HUES48 (cell line): ENCODE data around the gene MTUS2.

Source experiments
- H3K27ac ChIP-seq: one replicate; pipeline ENCODE4 v1.7.0; 2013; ENCODE audit warnings: low read depth, low read length, inconsistent platforms
- H3K27me3 ChIP-seq: 2 replicates; pipeline ENCODE4 v1.6.1; 2013; ENCODE audit warnings: mild to moderate bottlenecking, low read length; ENCODE audit not compliant: control insufficient read depth, insufficient read depth
- H3K36me3 ChIP-seq: 2 replicates; pipeline ENCODE4 v1.6.1; 2013; ENCODE audit warnings: low read length; ENCODE audit not compliant: control insufficient read depth, insufficient read depth
- H3K4me1 ChIP-seq: 2 replicates; pipeline ENCODE4 v1.6.1; 2013; ENCODE audit warnings: mild to moderate bottlenecking, low read length; ENCODE audit not compliant: control insufficient read depth, insufficient read depth
- H3K4me3 ChIP-seq: 2 replicates; pipeline ENCODE4 v1.5.1; 2013; ENCODE audit warnings: mild to moderate bottlenecking, low read depth, low read length
- H3K9ac ChIP-seq: 2 replicates; pipeline ENCODE4 v1.6.1; 2013; ENCODE audit warnings: mild to moderate bottlenecking, low read depth, low read length, moderate library complexity
- H3K9me3 ChIP-seq: 2 replicates; pipeline ENCODE4 v1.6.1; 2013; ENCODE audit warnings: low read length; ENCODE audit not compliant: control insufficient read depth, insufficient read depth

MTUS2 gene

DNA sequence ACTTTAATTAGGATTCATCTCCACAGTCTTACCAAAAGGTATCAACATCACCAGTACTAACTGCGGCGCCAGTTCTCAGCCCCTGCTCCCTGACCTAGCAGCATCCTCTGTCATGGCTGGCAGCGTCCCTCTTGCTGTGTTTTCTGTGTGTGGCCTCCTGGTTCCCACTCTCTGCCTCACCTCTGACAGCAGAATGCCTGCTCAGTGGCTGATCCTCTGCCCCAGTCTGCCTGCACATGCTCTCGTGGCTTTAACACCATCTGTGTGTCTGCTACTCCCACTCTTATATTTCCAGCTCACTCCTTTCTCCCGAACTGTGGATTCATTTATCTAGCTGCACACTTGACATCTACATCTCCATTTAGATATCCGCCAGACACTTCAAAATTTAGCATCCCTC lies 341.5 kb downstream of the MTUS2 start:
- Histone ChIP-seq H3K9ac (no peak overlapping the region), H3K36me3 (no peaks in the 10 kb centered on the region), H3K4me3 (no peak overlapping the region), H3K27me3 (no peaks in the 10 kb centered on the region), H3K27ac (no peak overlapping the region), H3K9me3 (no peaks in the 10 kb centered on the region), H3K4me1 (no peaks in the 10 kb centered on the region)

DNA sequence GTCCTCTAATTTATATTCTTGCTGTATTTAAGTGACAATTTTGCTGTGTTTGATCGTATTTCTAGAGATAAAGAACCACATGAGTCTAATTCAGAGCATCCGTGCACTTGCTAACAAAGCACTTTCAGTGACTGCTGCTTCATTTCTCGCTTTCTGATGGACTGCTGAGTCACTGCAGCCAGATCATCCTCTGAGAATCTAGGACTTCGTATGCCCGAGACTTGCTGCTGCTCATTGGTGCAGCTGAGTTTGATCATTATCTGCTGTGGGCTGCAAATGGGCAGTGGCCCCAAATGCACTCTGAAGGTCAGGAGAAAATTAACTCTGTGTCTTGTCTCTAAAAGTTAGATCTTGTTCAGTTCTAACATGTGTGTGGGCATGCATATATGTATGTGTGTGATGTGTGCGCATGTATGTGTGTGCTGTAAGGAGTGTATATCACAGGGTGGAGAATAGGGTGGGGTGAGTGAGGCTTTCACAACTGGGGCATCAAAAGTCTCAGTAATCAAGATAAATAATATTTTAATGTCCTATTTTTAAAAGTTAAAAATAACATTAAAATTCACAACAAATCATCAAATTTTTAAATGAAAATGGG lies 342.6 kb downstream of the MTUS2 start:
- Histone ChIP-seq H3K27ac (no peak overlapping the region), H3K36me3 (no peaks in the 10 kb centered on the region), H3K4me3 (no peak overlapping the region), H3K9ac (no peak overlapping the region), H3K9me3 (no peaks in the 10 kb centered on the region), H3K27me3 (no peaks in the 10 kb centered on the region), H3K4me1 (no peaks in the 10 kb centered on the region)

DNA sequence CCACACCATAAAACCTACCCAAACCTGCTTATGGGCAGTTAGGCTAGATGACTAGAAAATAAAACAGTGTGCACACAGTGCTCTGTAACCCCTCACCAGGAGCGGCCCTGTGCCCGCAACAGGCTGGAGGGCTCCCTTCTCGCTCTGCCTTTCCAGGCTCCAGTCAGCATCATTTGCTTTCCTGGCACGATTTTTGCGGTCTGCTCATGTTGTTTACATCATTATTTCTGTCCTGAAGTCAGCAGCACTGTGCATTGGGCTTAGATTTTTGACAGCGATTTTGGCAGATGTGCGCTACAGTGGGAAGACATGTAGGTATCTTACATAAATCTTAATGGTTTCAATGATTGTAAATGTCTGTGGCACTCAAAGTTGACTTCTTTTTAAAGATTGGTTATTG lies 344.0 kb downstream of the MTUS2 start:
- H3K27ac ChIP-seq, result no peak overlapping the region
- no peaks in the 10 kb centered on the region for H3K27me3 ChIP-seq

GRCh38 chr13:29165216-29165615 lies 345.1 kb downstream of the MTUS2 start:
- H3K4me1 ChIP-seq, result no peaks in the 10 kb centered on the region
- H3K4me3 ChIP-seq, result no peak overlapping the region
- H3K9me3 ChIP-seq, result no peaks in the 10 kb centered on the region
- no peaks in the 10 kb centered on the region for H3K27me3 ChIP-seq
- H3K36me3 ChIP-seq, result no peaks in the 10 kb centered on the region
- no peak overlapping the region for H3K9ac ChIP-seq
- no peak overlapping the region for H3K27ac ChIP-seq

More for the DNA sequence above, 344.0 kb downstream of the MTUS2 start:
- Histone ChIP-seq H3K36me3 (no peaks in the 10 kb centered on the region), H3K9me3 (no peaks in the 10 kb centered on the region), H3K4me1 (no peaks in the 10 kb centered on the region), H3K4me3 (no peak overlapping the region), H3K9ac (no peak overlapping the region)

DNA sequence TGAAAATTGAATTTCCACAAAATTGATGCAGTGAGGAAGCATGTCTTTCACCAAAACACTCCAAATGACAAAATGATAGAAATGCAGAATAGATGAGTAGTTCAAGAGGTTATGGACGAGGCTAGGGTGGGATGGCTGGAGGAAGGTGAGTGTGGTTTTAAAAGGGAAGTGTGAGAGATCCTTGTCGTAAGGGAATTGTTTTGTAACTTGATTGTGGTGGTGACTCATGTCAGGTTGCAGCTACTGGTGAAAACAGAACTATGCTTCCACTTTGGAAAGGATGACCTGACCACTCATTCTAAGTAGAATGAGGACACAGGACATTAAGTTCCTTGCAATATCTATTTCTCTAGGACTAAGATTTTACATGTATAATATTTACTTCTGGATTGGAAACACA lies 345.7 kb downstream of the MTUS2 start:
- no peaks in the 10 kb centered on the region for H3K9me3 ChIP-seq
- H3K9ac ChIP-seq, result no peak overlapping the region
- no peak overlapping the region for H3K27ac ChIP-seq
- H3K4me1 ChIP-seq, result no peaks in the 10 kb centered on the region
- H3K4me3 ChIP-seq, result no peak overlapping the region
- no peaks in the 10 kb centered on the region for H3K27me3 ChIP-seq
- H3K36me3 ChIP-seq, result no peaks in the 10 kb centered on the region

GRCh38 chr13:29170436-29171082 lies 350.4 kb downstream of the MTUS2 start:
- Histone ChIP-seq H3K27ac (no peak overlapping the region), H3K9ac (no peak overlapping the region), H3K27me3 (no peaks in the 10 kb centered on the region), H3K36me3 (no peaks in the 10 kb centered on the region), H3K4me3 (no peak overlapping the region), H3K9me3 (no peaks in the 10 kb centered on the region), H3K4me1 (no peaks in the 10 kb centered on the region)

DNA sequence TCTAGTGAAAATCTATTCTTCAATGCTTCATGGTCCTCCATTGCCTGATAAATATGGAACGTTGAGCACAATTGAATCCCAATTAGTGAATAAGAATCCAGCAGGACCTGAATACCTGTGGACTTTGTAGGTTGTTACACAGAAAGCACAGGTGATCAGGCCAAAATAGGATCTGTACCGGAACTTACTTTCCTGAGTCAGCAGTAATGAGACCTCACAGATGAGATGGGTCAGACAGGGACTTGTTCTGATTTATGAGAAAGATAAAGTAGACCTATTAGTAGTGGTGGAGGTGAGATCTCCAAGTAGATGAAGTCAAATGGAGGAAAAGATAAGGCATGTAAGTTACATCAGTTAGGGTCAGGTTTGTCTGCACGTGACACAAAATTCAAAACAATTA lies 351.1 kb downstream of the MTUS2 start:
- Histone ChIP-seq H3K36me3 (no peaks in the 10 kb centered on the region), H3K9ac (no peak overlapping the region), H3K4me3 (no peak overlapping the region), H3K9me3 (peaks cover 2% of the 10 kb centered on the region; the same call in 1 of the 2 replicates), H3K27me3 (no peaks in the 10 kb centered on the region), H3K27ac (no peak overlapping the region), H3K4me1 (no peaks in the 10 kb centered on the region)

DNA sequence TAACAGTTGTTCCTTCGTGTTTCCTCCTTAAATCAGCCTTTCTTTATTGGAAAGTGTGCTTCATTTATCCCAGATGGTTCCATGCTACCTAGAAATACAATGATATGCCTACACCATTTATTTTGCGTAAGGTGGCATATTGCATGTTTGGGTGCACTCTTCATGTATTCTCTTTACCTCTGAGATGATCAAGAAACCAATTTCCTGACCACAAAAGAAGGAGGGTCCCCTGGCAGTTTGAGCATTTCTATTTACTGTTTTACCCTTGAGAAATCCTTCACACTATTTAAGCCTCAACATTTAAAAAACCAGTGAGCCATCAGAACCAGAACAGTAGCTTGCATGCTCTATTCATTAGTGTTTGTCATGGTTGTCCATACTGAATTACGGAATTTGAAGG lies 354.0 kb downstream of the MTUS2 start:
- Histone ChIP-seq H3K27ac (no peak overlapping the region), H3K4me3 (no peak overlapping the region), H3K27me3 (no peaks in the 10 kb centered on the region), H3K9me3 (peaks cover 2% of the 10 kb centered on the region; the same call in 1 of the 2 replicates), H3K36me3 (no peaks in the 10 kb centered on the region), H3K9ac (no peak overlapping the region), H3K4me1 (no peaks in the 10 kb centered on the region)

DNA sequence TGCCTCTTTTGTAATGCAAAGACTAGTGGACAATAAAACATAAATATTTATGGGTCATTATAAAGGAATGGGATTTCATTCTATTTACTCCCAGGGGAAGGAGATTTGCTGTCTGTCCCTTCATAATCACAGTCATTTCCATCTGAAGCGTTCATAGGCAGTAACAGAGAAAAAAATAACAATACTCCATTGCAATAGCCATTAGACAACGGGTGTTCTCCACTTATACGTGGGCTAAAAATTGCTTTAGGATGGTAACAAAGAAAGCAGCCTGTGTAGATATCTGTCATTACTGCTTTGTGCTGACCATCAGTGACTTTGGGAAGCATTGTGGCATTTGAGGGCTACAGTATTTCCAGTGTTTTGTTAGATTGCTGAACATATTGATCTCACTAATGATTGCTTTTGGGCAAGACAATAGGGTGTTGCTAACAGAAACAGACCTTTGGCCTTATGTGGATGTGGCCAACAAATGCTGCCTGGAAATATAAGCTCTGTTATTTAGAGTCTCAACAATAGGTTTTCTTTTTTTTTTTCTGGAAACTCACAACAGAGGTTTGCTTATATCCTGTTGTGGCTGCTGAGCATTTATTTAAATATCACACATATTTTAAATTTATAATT lies 355.2 kb downstream of the MTUS2 start:
- no peaks in the 10 kb centered on the region for H3K4me1 ChIP-seq
- no peak overlapping the region for H3K9ac ChIP-seq
- peaks cover 2% of the 10 kb centered on the region; the same call in 1 of the 2 replicates for H3K9me3 ChIP-seq
- H3K27ac ChIP-seq, result no peak overlapping the region
- H3K4me3 ChIP-seq, result no peak overlapping the region
- H3K27me3 ChIP-seq, result no peaks in the 10 kb centered on the region
- no peaks in the 10 kb centered on the region for H3K36me3 ChIP-seq

GRCh38 chr13:29180055-29180454 lies 359.9 kb downstream of the MTUS2 start:
- H3K9ac ChIP-seq, result no peak overlapping the region
- H3K9me3 ChIP-seq, result peaks cover 2% of the 10 kb centered on the region; the same call in 1 of the 2 replicates
- no peaks in the 10 kb centered on the region for H3K4me1 ChIP-seq
- H3K4me3 ChIP-seq, result no peak overlapping the region
- H3K27me3 ChIP-seq, result no peaks in the 10 kb centered on the region
- H3K36me3 ChIP-seq, result no peaks in the 10 kb centered on the region
- no peak overlapping the region for H3K27ac ChIP-seq

GRCh38 chr13:29182216-29182615 lies 362.1 kb downstream of the MTUS2 start:
- Histone ChIP-seq H3K9ac (no peak overlapping the region), H3K27ac (no peak overlapping the region)

More at GRCh38 chr13:29182216-29182615, 362.1 kb downstream of the MTUS2 start:
- Histone ChIP-seq H3K27me3 (no peaks in the 10 kb centered on the region), H3K36me3 (no peaks in the 10 kb centered on the region), H3K4me3 (no peak overlapping the region), H3K9me3 (peaks cover 2% of the 10 kb centered on the region; the same call in 1 of the 2 replicates), H3K4me1 (no peaks in the 10 kb centered on the region)
